ENCODE data around the gene ZCWPW2. TPM values are rescaled to one million over a fixed set of nuclear protein-coding genes. Genes with fewer than 3 reads are reported as not detected.

Gene ZCWPW2
- total RNA-seq, 1 experiment from 2014 or later = 0.16 TPM

DNA sequence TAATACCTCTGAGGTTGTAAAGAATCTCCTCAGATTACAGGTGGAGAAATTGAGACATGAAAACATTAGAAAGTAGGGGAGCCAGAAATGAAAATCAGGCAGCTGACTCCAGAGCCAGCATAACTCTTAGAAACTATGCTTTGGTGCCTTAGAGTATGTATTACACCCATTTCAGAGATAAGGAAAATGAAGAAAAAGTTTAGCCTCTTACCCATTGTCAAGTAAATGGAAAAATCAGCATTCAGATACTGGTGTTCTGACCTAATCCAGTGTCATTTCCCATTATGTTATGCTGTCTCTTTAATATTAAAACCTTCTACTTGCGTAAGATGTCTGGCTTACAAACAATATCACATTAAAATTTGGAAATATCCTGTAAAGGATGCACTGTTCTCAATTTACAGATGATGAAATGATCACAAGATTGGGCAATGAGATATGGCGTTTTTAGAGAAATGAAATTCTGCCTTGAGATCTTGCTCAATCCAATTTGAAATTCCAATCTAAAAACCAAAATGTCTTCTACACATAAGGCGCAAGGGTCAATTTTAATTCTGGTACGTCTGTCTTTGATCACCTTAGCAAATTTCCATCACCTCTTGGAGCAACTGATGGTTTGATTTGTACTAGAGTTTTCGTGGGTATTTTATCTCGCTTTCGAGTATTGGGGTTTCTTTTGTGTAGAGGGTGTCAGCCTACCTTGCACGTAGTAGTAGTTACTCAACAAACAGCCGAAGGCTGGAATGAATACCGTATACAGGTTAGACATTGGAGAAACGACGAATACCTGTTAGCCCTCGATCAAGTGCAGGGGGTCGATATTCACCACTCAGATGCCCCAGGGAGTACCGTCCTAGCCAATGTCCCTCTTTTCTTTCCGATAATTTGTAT, 902 bp upstream of the ZCWPW2 start:
- in situ Hi-C loops (cut with HindIII; ENCODE audit: low pct_unique_long_range_greater_than_20kb, low sequenced_read_pairs) = no loop called here
- peak; percentile 26 for DNase-seq (ENCODE audit: low read depth, low spot score)

DNA sequence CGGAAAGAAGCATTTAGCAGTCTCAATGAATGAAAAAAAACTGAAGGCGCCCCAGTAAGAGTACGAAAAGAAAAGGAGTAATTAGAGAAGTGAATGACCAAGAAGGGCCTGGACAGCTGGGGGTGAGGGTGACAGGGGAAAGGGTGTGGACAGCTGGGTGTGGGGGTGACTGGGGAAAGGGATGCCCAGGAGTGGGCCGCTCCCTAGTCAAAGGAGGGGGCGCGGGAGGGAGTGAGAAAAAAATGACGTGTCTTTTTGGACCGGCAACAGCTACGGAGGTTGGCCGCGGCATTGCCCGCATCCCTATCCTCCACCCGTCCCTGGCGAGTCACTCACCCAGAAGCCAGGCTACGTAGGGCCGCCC, 274 bp upstream of the ZCWPW2 start:
- in situ Hi-C loops (cut with HindIII; ENCODE audit: low pct_unique_long_range_greater_than_20kb, low sequenced_read_pairs) = no loop called here

DNA sequence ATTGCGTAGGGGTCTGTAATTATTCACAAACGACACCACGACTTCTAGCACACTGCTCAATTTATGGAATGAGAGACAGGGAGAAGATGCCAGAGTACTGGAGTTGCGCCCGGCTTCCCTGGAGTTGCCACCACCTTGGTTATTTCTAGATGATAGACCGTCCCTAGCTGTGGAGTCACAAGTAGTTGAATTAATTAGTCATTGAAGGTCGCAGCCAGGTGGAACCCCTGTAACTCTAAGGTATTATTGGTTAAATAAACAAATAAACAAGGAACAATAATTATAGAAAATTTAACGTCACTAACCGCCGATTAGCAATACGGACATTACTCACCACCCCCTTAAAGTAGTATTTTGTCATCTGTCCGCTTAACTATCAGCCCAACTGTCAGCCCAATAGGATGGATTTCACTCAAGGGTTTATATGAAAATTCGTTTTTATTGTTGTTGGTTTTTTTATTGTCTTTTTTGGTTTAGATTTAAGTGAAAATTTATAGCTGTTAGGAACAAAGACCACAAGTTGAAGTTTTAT, 1.0 kb downstream of the ZCWPW2 start:
- no peak for DNase-seq (ENCODE audit: low read depth, low spot score)
- in situ Hi-C loops (cut with HindIII; ENCODE audit: low pct_unique_long_range_greater_than_20kb, low sequenced_read_pairs) = no loop called here

More for the DNA sequence above, 274 bp upstream of the ZCWPW2 start:
- DNase-seq (ENCODE audit: low read depth, low spot score) = no peak

DNA sequence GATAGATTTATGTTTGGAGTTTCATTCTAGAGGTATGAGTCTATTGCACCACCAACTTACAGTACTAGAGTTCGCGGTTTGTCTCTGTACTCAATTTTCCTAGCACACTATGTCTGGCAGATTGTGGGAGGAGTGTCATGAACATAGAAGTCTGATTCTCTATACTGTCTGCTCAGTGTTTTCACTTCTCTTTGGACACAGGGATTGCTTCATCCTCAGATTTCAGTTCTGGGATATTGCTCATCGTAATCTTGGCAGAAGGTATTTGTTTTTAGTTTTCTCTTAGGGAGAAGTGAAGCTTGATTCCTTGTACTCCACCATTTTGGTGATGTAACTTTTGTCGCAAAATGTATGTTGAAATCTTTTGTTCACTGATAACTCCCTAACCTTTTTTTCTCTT, 27.9 kb downstream of the ZCWPW2 start:
- in situ Hi-C loops (cut with HindIII; ENCODE audit: low pct_unique_long_range_greater_than_20kb, low sequenced_read_pairs) = no loop called here
- no peak for DNase-seq (ENCODE audit: low read depth, low spot score)

DNA sequence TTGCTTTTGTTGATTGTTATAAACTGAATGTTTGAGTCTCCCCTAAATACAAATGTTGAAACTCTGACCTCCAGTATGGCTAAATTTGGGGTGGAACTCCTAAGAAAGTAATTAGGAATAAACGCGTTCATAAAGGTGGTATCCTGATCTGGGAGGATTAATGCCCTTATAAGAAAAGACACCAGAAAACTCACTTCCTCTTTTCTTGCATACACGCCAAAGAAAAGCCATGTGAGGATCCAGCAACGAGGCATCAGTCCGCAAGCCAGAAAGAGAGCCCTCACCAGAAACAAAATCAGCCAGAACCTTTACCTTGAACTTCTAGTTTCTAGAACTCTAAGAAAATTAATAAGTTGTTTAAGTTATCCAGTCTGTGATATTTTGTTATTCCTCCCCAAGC, 37.5 kb downstream of the ZCWPW2 start:
- DNase-seq (ENCODE audit: low read depth, low spot score) = no peak
- in situ Hi-C loops (cut with HindIII; ENCODE audit: low pct_unique_long_range_greater_than_20kb, low sequenced_read_pairs) = no loop called here

DNA sequence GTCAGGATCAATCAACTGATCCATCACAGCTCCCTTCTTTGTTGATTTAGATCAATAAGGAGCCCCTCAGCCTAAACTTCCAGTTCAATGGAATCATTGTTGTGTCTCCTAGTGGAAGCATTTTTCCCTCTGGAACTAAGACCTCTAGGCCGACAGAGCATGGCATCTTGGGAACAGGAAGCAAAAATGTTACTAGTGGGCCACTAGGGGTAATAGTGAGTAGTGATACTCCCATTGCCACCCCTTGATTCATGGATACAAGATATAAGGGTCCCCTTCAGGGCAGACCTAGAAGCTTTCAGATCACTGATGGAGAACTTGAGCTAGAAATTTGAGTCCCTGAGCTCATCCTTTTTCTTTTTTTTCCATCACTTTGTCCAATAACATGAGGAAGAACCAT, 40.5 kb downstream of the ZCWPW2 start:
- in situ Hi-C loops (cut with HindIII; ENCODE audit: low pct_unique_long_range_greater_than_20kb, low sequenced_read_pairs) = no loop called here
- DNase-seq (ENCODE audit: low read depth, low spot score) = no peak

DNA sequence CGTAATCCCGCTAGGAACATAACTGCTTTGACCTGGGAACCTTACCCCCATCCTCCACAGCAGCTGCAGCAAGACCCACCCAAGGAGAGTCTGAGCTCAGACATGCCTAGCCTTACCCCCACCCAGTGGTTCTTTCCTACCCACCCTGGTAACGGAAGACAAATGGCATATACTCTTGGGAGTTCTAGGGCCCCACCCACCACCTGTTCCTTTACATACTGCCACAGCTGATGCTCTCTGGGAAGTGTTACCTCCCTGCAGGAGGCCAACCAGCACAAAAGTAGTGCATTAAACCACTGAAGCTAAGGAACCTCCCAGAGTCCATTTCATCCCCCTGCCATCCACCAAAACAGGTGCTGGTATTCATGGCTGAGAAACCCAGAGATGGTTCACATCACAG, 50.7 kb downstream of the ZCWPW2 start:
- in situ Hi-C loops (cut with HindIII; ENCODE audit: low pct_unique_long_range_greater_than_20kb, low sequenced_read_pairs) = no loop called here
- DNase-seq (ENCODE audit: low read depth, low spot score) = no peak

DNA sequence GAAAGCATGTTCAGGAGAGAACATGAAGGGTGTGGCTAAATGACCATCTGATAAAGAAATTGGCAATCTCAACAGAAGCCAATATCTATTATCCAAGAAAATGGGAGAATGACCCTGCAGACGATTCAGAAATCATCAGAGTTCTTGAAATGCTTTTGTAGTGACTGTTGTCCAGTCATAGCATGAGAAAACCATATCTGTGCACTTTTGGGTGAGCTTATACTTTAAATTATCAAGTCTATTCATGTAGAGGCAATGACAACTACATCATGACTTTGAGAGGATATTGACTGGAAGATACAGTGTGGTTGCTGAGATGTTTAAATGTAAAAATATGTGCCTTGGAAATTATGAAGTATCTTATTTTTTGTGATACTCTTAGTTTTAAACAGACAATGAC, 57.7 kb downstream of the ZCWPW2 start:
- no peak for DNase-seq (ENCODE audit: low read depth, low spot score)
- in situ Hi-C loops (cut with HindIII; ENCODE audit: low pct_unique_long_range_greater_than_20kb, low sequenced_read_pairs) = no loop called here

DNA sequence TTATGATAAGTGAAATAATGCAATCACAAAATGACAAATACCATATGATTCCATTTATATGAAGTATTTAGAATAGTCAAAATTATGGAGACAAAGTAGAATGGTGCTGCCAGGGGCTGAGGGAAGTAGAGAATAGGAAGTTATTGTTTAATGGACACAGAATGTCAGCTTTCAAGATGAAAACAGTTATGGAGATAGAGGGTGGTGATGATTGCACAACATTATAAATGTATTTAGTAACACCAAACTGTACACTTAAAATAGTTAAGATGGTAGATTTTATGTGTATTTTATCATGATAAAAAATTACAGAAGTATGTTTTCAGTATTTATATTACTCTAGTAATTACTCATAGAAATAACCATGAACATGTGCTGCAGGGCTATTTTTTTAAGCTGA, 100.9 kb downstream of the ZCWPW2 start:
- in situ Hi-C loops (cut with HindIII; ENCODE audit: low pct_unique_long_range_greater_than_20kb, low sequenced_read_pairs) = no loop called here
- no peak for DNase-seq (ENCODE audit: low read depth, low spot score)

DNA sequence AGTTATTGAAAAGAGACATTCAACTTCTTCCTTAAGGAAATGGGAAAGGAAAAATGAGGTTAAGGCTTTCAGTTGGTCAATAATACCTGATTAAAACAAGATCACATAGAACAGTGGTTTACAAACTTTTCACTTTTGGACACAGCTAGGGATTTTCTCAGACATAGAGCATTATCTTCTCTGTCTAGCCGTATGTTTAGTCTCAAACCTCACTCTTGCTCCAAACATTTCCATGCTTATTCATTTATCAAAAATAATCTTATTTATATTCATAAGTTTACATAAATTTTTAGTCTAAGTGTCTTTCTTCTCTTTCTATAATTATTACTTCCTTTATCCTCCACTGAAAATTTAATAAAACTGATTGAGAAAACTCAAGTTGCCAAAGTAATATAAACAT, 114.3 kb downstream of the ZCWPW2 start:
- in situ Hi-C loops (cut with HindIII; ENCODE audit: low pct_unique_long_range_greater_than_20kb, low sequenced_read_pairs) = no loop called here
- no peak for DNase-seq (ENCODE audit: low read depth, low spot score)

DNA sequence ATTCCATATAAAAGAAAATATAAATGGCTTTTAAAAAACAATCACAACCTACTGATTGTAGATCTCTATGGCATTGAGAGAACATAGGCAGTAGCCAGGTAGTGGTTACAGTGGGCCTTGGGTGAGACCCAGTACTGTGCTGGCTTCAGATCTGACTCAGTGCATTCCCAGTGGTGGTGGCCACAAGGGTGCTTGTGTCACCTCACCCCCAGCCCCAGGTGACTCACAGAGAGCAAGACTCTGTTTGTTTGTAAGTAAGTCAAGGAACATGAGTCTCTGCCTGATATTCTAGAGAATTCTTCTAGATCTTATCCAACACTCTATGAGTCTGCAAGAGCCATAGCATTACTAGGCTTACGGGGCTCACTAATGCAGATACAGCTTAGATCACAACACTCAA, 118.9 kb downstream of the ZCWPW2 start:
- in situ Hi-C loops (cut with HindIII; ENCODE audit: low pct_unique_long_range_greater_than_20kb, low sequenced_read_pairs) = no loop called here
- DNase-seq (ENCODE audit: low read depth, low spot score) = no peak

DNA sequence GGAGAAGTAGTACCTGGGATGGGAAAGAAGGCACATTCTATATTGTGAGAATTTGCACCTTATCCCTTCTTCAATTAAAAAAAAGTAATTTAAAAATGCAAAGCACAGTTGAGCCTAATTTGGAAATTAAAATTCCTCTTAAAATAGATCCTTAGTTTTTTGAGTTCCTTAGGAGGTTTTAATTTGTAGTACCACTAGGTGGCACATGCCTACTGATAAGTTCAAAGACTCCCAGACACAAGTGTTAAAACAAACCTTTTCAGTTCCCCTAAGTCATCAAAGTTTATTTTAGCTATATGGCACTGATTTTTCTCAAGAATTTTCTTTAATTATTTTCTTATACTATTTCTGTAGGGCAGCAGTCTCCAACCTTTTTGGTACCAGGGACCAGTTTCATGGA, 127.7 kb downstream of the ZCWPW2 start:
- in situ Hi-C loops (cut with HindIII; ENCODE audit: low pct_unique_long_range_greater_than_20kb, low sequenced_read_pairs) = no loop called here
- peak; percentile 60 for DNase-seq (ENCODE audit: low read depth, low spot score)

DNA sequence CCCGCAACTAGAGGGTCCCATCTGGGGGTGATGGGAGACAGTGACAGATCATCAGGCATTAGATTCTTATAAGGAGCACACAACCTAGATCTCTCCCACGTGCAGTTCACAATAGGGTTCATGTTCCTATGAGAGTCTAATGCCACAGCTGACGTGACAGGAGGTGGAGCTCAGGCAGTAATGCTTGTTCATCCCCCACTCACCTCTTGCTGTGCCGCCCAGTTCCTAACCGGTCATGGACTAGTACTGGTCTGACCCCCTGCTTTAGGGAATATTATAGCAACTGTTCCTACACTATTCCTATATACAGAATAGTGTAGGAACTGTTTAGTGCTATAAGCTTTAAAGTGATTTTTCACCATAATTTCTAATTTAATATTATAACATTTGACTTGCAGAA, 128.2 kb downstream of the ZCWPW2 start:
- no peak for DNase-seq (ENCODE audit: low read depth, low spot score)
- in situ Hi-C loops (cut with HindIII; ENCODE audit: low pct_unique_long_range_greater_than_20kb, low sequenced_read_pairs) = no loop called here

DNA sequence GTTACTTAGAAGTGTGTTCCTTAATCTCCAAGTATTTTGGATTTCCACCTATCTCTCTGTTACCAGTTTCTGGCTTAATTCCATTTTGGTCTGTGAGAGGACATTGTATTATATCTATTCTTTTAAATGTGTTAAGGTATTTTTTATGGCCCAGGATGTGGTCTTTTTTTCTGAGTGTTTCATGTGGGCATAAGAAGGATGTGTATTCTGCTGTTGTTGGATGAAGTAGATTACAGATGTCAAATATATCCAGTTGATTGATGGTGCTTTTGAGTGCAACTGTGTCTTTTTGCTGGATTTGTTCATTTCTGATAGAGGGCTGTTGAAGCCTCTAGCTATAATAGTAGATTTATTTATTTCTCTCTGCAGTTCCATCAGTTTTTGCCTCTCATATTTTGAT, 136.6 kb downstream of the ZCWPW2 start:
- in situ Hi-C loops (cut with HindIII; ENCODE audit: low pct_unique_long_range_greater_than_20kb, low sequenced_read_pairs) = no loop called here

DNA sequence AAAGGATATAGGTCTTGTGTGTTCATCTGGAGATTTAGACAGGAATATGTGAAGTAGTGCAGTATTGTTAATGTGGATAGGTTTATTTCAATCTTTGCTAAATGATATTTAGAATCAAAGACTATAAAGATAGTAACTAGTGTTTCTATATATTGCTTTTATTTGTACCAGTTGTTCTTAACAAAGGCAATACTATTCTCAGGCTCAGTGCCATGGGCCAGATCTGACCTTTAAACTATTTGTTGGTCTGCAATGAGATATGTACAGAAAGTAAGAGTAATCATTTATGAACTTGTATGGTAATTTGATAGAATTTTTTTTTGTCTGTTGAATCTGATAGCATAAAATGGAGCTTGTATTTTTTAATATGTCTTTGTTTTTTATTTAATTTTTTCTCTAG, 146.8 kb downstream of the ZCWPW2 start:
- DNase-seq (ENCODE audit: low read depth, low spot score) = peak; percentile 54
- in situ Hi-C loops (cut with HindIII; ENCODE audit: low pct_unique_long_range_greater_than_20kb, low sequenced_read_pairs) = no loop called here

More for the DNA sequence above, 136.6 kb downstream of the ZCWPW2 start:
- DNase-seq (ENCODE audit: low read depth, low spot score) = no peak

DNA sequence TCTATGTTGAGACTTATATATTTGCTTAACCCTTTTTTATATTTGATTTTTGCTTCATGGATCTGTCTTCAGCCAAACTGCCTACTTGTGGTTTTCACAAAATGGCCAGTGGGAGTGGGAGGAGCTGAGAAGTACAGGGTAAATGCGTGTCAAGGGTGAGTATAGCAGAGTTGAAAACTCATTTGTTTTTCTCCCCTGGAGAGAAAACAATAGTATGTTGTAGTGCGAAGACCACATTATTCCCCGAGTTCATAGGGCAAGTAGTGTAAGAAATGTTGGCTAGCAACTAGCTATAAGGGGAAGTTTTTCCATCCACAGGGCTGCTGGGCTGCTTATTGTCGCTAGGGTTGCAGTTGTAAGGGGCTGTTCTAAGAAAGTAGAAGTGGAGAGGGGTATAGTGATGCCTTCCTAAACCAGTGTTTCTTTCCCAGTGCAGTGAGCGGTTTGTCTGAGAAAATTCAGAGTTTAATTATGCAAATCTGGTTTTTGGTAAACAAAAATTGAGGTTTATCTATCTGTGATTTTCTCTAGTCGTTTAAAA, 153.9 kb downstream of the ZCWPW2 start:
- no peak for DNase-seq (ENCODE audit: low read depth, low spot score)
- in situ Hi-C loops (cut with HindIII; ENCODE audit: low pct_unique_long_range_greater_than_20kb, low sequenced_read_pairs) = no loop called here

DNA sequence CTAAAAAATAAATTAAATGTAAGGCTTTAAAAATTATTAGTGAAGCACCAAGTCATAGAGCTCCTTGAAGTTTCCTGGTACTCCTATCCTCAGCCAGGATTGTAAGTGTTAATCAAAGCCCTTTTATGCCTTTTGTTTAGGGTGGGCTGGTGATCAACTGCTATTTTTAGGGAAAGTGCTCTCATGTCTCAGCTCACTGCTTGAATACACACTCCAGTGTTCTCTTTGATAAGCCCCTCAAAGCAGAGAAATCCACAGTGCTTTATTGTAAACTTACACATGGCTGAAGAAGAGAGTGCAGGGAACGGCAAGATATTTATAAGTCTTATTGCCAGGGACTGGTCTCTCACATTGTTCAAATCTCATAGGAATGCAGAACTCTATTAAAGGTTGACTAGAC, 156.5 kb downstream of the ZCWPW2 start:
- in situ Hi-C loops (cut with HindIII; ENCODE audit: low pct_unique_long_range_greater_than_20kb, low sequenced_read_pairs) = no loop called here
- no peak for DNase-seq (ENCODE audit: low read depth, low spot score)

DNA sequence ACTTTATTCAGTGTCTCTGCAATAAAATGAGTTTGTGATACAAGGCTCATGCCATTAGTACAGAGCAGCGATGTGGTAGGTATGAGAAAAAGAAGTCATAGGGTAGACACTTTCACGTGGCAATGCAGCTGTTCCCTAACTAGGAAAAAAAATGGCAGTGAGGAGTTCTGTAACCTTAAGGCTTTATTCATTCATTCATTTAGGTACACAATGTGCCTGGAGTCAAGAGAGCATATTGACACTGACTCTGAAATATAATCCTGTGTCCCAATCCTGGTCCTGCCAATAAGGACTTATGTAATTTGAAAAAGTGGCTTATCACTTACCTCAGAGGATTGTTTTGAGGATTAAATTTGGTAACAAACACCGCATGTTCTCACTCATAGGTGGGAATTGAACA, 173.1 kb downstream of the ZCWPW2 start:
- no peak for DNase-seq (ENCODE audit: low read depth, low spot score)
- in situ Hi-C loops (cut with HindIII; ENCODE audit: low pct_unique_long_range_greater_than_20kb, low sequenced_read_pairs) = no loop called here

DNA sequence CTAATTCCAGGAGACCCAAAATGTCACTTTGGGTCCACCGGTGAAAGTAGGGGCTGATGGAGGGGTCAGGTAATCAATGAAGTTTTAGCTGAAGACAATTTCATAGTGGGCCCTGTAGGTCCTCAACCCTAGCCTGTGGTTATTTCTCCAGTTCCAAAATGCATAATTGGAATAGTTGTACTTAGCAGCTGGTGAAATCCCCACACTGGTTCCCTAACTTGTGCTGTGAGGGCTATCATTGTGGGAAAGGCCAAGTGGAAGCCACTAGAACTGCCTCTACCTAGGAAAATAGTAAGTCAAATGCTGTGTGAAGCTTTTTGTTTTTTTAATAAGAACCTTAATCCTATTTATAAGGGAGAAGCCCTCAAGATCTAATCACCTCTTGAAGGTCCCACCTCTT, 193.8 kb downstream of the ZCWPW2 start:
- in situ Hi-C loops (cut with HindIII; ENCODE audit: low pct_unique_long_range_greater_than_20kb, low sequenced_read_pairs) = no loop called here
- DNase-seq (ENCODE audit: low read depth, low spot score) = no peak

All from SK-MEL-5 (cell line).